ENCODE results near the gene EML5. TPM values are rescaled to one million over a fixed set of nuclear protein-coding genes. Genes with fewer than 3 reads are reported as not detected.

Gene EML5
- total and polyA plus RNA-seq, 2 donors (not counting 3 experiments of a cell fraction or from before 2014, with no cell fraction given) = not detected

DNA sequence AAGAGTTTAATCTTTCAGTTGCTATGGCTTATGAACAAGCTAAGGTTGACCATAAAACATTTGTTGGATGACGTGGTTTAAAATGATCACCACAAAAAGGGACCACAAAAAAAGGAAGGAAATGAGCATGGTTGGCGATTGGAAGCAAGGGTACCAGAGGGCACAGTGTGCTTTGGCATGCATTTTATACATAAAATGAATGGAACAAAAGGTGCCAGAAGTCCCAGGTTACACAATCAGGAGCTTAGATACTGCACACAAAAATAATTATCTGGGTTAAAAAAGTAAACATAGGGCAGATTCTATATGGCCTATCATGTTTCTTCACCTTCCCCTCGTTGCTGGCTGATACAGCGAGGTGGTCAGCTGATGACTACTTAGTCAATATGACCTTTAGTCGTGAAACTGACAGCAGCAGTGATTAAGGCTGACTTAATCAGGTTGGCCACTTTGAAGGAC, 179.2 kb downstream of the EML5 start:
- Histone ChIP-seq H2AFZ (ENCODE audit: low read depth, low read length) (no peak overlapping the region), H3K4me2 (ENCODE audit: insufficient read depth, low read length) (peak overlapping the region; percentile 49), H3K4me3 (replicated peaks in 1 of 3; ENCODE audit: insufficient read depth in 1 of 3, low read depth in 1 of 3, low read length in 3 of 3) (no peak overlapping the region), H3K27ac (ENCODE audit: insufficient read depth, low read depth, low read length) (peak overlapping the region; percentile 78), H3K9me3 (replicated peaks; ENCODE audit: control insufficient read depth, insufficient read depth, low read length) (no peaks in the 10 kb centered on the region), H3K79me2 (ENCODE audit: control insufficient read depth, insufficient read depth, low read length) (no peaks in the 10 kb centered on the region), H3K9ac (replicated peaks; ENCODE audit: extremely low read depth, insufficient read depth, low read length) (peak overlapping the region; percentile 41), H3K36me3 (ENCODE audit: control insufficient read depth in 2 of 2, extremely low read depth in 1 of 2, insufficient read depth in 2 of 2, low read length in 2 of 2) (peaks cover 0 to 15% of the 10 kb centered on the region in 2 experiments), H3K9me1 (replicated peaks; ENCODE audit: control insufficient read depth, extremely low read depth, insufficient read depth, low read length) (no peaks in the 10 kb centered on the region), H3K27me3 (ENCODE audit: control insufficient read depth in 2 of 2, insufficient read depth in 2 of 2, low read length in 2 of 2) (no peaks in the 10 kb centered on the region), H4K20me1 (replicated peaks; ENCODE audit: control insufficient read depth, extremely low read depth, insufficient read depth, low read length) (no peaks in the 10 kb centered on the region), H3K4me1 (ENCODE audit: control insufficient read depth, extremely low read depth, insufficient read depth, low read length) (peaks cover 39% of the 10 kb centered on the region)
- peak; percentile 81 for DNase-seq (ENCODE audit: low read depth, low spot score)
- dilution Hi-C loops (cut with MboI; ENCODE audit: extremely low pct_ligation_motif_present, low sequenced_read_pairs) = no loop called here
- CTCF ChIA-PET = interaction anchor here (1.0 to 1.7 kb wide), 6 partner anchors 10 to 54 kb away, joined by 3 to 14 read pairs (median 5); no protein-coding TSS in a partner anchor
- TF ChIP-seq POLR2AphosphoS5 (IDR thresholded peaks at IDR 0.05; ENCODE audit: insufficient read depth, low read depth, low read length) (peak; percentile 58), MYC (IDR thresholded peaks at IDR 0.05; ENCODE audit: low read depth, low read length) (no peak), JUN (IDR thresholded peaks at IDR 0.05; ENCODE audit: borderline replicate concordance, insufficient read depth, insufficient read length, low read depth) (peak; percentile 43), POLR2A (IDR thresholded peaks at IDR 0.05; ENCODE audit: low read depth, low read length) (no peak), GATA2 (IDR thresholded peaks at IDR 0.05; ENCODE audit: insufficient read depth, insufficient read length, low read depth, low read length) (peak; percentile 68), EZH2 (IDR thresholded peaks at IDR 0.05; ENCODE audit: borderline replicate concordance, low read depth, low read length, severe bottlenecking) (no peak), FOS (IDR thresholded peaks at IDR 0.05; ENCODE audit: borderline replicate concordance, insufficient read depth, low read length) (peak; percentile 71)
- TF ChIP-seq, protein P1, sequence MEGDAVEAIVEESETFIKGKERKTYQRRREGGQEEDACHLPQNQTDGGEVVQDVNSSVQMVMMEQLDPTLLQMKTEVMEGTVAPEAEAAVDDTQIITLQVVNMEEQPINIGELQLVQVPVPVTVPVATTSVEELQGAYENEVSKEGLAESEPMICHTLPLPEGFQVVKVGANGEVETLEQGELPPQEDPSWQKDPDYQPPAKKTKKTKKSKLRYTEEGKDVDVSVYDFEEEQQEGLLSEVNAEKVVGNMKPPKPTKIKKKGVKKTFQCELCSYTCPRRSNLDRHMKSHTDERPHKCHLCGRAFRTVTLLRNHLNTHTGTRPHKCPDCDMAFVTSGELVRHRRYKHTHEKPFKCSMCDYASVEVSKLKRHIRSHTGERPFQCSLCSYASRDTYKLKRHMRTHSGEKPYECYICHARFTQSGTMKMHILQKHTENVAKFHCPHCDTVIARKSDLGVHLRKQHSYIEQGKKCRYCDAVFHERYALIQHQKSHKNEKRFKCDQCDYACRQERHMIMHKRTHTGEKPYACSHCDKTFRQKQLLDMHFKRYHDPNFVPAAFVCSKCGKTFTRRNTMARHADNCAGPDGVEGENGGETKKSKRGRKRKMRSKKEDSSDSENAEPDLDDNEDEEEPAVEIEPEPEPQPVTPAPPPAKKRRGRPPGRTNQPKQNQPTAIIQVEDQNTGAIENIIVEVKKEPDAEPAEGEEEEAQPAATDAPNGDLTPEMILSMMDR (IDR thresholded peaks at IDR 0.05; ENCODE audit: extremely low read depth in 1 of 2, insufficient read depth in 1 of 2, low read depth in 1 of 2, low read length in 2 of 2) = no peak
- TF ChIP-seq, protein P2, sequence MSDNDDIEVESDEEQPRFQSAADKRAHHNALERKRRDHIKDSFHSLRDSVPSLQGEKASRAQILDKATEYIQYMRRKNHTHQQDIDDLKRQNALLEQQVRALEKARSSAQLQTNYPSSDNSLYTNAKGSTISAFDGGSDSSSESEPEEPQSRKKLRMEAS (IDR thresholded peaks at IDR 0.05; ENCODE audit: insufficient read depth, insufficient read length) = no peak
- POLR2A ChIA-PET = no interaction called here
- intact Hi-C loops (cut with micrococcal nuclease) = loop anchor here (5.0 kb wide), 1 partner anchor 51 kb away; the partner anchor contains the start of gene ZC3H14
- no TSS peak for BruUV-seq (replicated peaks)
- FAIRE-seq = peak; percentile 61

All from endothelial cell of umbilical vein (primary cell).